Spinal cord (tissue), 10 donors: ENCODE measurements around the gene CASQ2. TPM values are rescaled to one million over a fixed set of nuclear protein-coding genes. Genes with fewer than 3 reads are reported as not detected.

Experiments used
- DNase-seq, 6 donors: peaks; one replicate each; pipeline versions ENCODE4 v3.0.0 to v3.0.0-alpha.2; 2013 to 2015; ENCODE audit warnings: low spot score in 6 of 6, low read depth in 4 of 6
- H3K27ac ChIP-seq: one replicate; pipeline ENCODE4 v1.5.1; 2013; ENCODE audit warnings: low read depth, low read length, control low read depth
- H3K27me3 ChIP-seq: one replicate; pipeline ENCODE4 v1.6.1; 2013; ENCODE audit warnings: low read length; ENCODE audit not compliant: control insufficient read depth, insufficient read depth
- H3K36me3 ChIP-seq: one replicate; pipeline ENCODE4 v1.6.1; 2013; ENCODE audit warnings: low read length; ENCODE audit not compliant: control insufficient read depth, insufficient read depth
- H3K4me1 ChIP-seq: one replicate; pipeline ENCODE4 v1.6.1; 2013; ENCODE audit warnings: low read length; ENCODE audit not compliant: control insufficient read depth, insufficient read depth
- H3K4me3 ChIP-seq: one replicate; pipeline ENCODE4 v1.5.1; 2013; ENCODE audit warnings: low read depth, low read length, control low read depth
- H3K9me3 ChIP-seq: one replicate; pipeline ENCODE4 v1.6.1; 2013; ENCODE audit warnings: low read length; ENCODE audit not compliant: control insufficient read depth, insufficient read depth
- WGBS: methylation state at CpG from one replicate; pipeline ENCODE4 v1.1.5; 2013; ENCODE audit warnings: missing lambda C conversion rate; ENCODE audit not compliant: insufficient coverage; 5-methylcytosine and 5-hydroxymethylcytosine counted together
- polyA plus RNA-seq, 2 donors: library from polyadenylated mRNA; unstranded; fragments of 120-200 nt; gene quantifications; one replicate each; pipeline ENCODE4 v1.2.1, GENCODE V29; 2013; ENCODE audit not compliant: insufficient read length in 2 of 2
- total RNA-seq, 2 donors: library from RNA; depleted of rRNA in 1 of 2; stranded (reverse); fragments of 120-200 nt in 1 of 2; fragments of >200 nt in 1 of 2; gene quantifications; one replicate each; pipeline versions ENCODE4 v1.2.3 to v1.2.4, GENCODE V29; 2013 to 2014
- donor health status: healthy.

The CASQ2 gene
- total and polyA plus RNA-seq, 4 donors, result 1.1 to 3.1 (median 1.4) TPM

GRCh38 chr1:115652236-115652788, 116.2 kb downstream of the CASQ2 start:
- Histone ChIP-seq H3K9me3 (no peaks in the 10 kb centered on the region), H3K27me3 (no peaks in the 10 kb centered on the region), H3K4me1 (peaks cover 20% of the 10 kb centered on the region), H3K4me3 (no peak overlapping the region), H3K36me3 (no peaks in the 10 kb centered on the region), H3K27ac (no peak overlapping the region)
- no CpG with 5 or more reads among the region's 2 CpGs for WGBS
- DNase-seq, result no peak

- Histone ChIP-seq H3K36me3 (no peaks in the 10 kb centered on the region), H3K4me1 (peaks cover 16% of the 10 kb centered on the region), H3K9me3 (no peaks in the 10 kb centered on the region), H3K4me3 (no peak overlapping the region), H3K27me3 (no peaks in the 10 kb centered on the region), H3K27ac (no peak overlapping the region)
- DNase-seq, result no peak
- 80% methylated on average over 1 of the region's 8 CpGs for WGBS
Observed at GRCh38 chr1:115651391-115651790, 117.1 kb downstream of the CASQ2 start.

- Histone ChIP-seq H3K4me3 (no peak overlapping the region), H3K27ac (no peak overlapping the region), H3K36me3 (no peaks in the 10 kb centered on the region), H3K4me1 (peaks cover 16% of the 10 kb centered on the region), H3K27me3 (no peaks in the 10 kb centered on the region), H3K9me3 (no peaks in the 10 kb centered on the region)
- DNase-seq, result no peak
- 17% methylated on average over 1 of the region's 3 CpGs for WGBS
Observed at GRCh38 chr1:115650961-115651360, 117.6 kb downstream of the CASQ2 start.

Other genes with a start within 250 kb of the CASQ2 start
- 10 to 100 TPM in 1 of 2 donors, 1 to 10 TPM in 1; 8.0 to 10.2 TPM for gene VANGL1, start 126.7 kb downstream of the CASQ2 start, total RNA-seq
- 1 to 10 TPM; 8.2 to 8.6 TPM for gene VANGL1, start 126.7 kb downstream of the CASQ2 start, polyA plus RNA-seq
- gene NHLH2, start 72.4 kb upstream of the CASQ2 start, total RNA-seq, result 1 to 10 TPM; 2.8 to 5.6 TPM
- gene NHLH2, start 72.4 kb upstream of the CASQ2 start, polyA plus RNA-seq, result 10 to 100 TPM; 11.0 to 11.7 TPM
- gene SLC22A15, start 207.8 kb upstream of the CASQ2 start, total RNA-seq, result 10 to 100 TPM in 1 of 2 donors, 1 to 10 TPM in 1; 10.0 to 36.0 TPM
- gene SLC22A15, start 207.8 kb upstream of the CASQ2 start, polyA plus RNA-seq, result 10 to 100 TPM; 17.6 to 28.5 TPM